ENCODE data around the gene DAG1. TPM values are rescaled to one million over a fixed set of nuclear protein-coding genes. Genes with fewer than 3 reads are reported as not detected.
"Not testable (repeated sequence)": the region's sequence is repeated elsewhere in the genome, so short reads cannot be mapped to it uniquely, and the experiment has no call there.

Gene DAG1
- total RNA-seq, 1 donor from 2014 or later: 165 TPM

DNA sequence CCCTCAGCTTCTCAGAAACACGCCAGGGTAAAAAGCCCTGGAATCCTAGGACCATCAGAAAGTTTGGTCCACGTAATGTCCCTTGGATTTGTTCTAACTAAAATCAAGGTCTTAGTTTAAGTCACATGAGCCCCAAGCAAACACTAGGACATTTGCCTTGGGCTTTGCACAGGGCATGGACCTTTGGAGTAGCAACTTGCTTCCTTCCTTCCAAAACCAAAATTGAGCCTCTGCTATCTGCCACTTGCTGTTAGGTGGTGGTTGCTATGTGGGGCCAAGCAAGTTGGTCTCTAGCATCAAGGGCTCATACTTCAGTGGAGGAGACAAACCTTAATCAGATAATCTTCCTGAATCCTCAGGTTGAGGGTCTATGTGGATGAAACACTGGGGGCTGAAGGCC is 4.0 kb upstream of the DAG1 start:
- ATAC-seq: no peak
- no peak for DNase-seq (ENCODE audit: low spot score)
- intact Hi-C loops (cut with DNase I): no loop called here

DNA sequence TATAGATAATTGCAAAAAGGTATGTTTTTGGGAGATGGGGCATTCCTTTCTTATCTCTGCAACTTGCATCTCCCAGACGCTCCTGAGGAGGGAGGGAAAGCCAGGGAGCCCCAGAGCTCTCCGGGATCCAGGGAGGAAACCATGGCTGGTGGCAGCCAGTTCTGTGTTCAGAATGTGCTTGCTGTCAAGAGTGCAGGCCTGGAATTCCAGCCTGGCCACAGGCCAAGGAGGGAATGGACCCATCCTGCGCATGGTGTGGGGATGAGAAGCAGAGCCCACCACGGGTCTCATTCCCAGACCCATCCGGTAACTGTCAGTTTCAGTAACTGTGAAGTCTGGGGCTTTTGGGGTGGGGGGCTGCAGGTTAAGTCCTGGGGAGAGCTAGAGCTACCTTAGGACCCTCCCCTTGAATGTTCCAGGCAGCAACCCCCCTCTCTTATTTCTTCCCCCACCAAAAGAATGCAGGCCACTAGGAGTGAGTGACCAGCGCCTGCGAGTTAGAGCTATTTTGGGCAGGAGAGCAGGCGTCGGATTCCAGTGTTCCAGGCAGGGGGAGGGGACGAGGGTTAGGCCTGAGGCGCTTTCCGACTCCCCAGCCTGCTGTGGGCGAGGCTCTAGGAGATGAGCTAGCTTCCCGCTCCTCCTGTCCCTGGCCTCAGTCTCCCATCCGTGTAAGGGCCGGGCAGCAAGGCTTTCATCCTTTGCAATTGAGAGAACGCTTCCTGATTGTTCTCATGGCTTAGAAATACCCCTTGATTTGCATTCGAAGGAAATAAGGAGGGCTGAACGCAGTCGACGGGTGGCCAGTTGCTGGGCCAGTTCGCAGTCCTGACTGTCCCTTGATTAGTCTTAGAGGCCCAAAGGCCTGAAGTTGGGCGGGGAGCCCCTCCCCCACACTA is 781 bp upstream of the DAG1 start:
- ATAC-seq: peak; percentile 83
- intact Hi-C loops (cut with DNase I): no loop called here

DNA sequence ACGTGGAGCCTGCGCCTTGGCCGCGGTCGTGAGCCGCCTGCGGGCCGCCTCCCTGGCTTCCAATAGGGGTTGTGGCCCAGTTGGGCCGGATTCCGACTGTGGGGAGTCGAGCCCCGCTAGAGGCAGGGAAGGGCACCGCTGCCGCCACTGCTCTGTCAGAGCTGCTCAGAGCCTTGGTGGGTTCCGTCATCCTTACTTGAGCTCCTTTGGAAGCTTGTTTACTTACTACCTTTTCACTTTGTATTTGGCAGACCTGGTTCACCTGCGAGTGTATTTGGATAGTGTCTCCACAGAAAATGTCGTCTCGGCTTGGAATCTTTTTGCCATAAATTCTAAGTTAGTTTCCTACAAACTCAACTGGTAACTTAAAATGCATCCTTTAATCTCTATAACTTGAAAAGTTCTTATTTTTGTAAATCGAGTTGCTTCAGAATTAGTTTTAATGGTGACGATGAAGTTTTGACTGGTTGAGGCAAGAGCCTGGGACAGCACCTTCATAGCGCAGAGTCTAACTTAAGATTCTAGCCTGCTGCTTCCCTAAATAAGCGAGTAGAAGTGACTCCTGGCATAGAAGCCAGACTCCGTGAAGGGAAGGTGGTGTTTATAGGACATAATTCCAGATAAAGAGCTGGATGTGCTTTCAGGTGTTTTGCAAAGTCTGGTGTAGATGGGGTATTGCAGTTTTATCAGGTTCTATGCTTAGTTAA is 800 bp downstream of the DAG1 start:
- intact Hi-C loops (cut with DNase I): loop anchor here (5.0 to 10.0 kb wide), 2 partner anchors 64 to 654 kb away; no protein-coding TSS in a partner anchor
- DNase-seq (ENCODE audit: low spot score): no peak
- ATAC-seq: no peak

More for the DNA sequence above, 781 bp upstream of the DAG1 start:
- DNase-seq (ENCODE audit: low spot score): peak; percentile 84

DNA sequence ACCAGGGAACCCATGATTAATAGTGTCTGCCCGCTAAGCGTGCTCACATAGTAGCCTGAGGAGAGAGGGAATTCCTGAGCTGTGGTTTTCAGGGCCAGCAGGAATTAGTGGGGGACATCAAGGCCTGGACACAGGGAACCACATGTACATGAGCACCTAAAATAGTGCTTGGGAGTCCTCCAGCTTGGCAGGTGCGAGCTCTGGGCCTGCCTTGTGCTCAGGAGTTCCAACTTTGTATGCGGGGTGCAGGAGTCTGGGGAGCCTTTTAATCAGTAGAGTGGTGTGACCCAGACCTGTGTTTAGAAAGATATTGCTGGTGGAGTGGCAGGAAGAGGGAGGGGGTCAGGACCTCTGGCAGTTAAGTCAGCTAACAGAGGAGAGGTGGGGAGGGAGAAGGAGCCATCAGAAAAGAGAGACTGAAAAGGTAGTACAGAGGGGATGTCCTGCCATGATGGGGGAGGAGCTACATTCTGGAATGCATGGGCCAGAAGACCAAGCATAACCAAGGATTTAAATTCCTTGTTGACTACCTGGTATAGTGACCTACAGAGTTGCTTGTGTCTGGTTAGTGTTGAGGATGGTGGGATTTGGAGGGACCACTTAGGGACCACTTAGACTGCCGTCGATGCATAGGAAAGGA is 1.9 kb downstream of the DAG1 start:
- intact Hi-C loops (cut with DNase I): loop anchor here (5.0 to 10.0 kb wide), 2 partner anchors 63 to 655 kb away; no protein-coding TSS in a partner anchor
- ATAC-seq: no peak

DNA sequence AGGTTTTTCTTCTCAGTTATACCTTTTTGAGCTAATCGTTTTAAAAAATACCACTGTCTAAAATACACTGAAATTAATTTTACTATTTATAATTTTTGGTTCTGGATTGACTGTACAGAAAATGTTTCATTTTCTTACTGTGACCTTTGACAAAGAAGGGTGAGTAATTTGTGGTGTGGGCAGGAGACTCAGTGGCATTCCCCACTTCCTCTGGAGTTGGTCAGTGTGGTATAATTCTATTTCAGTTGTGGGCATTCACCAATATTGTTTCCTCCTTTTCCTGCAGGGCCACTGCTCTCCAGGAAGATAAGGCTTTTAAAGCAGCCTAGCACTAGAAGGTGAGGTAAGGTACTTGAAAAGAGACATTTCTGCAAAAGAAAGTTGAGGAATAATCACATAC is 6.5 kb downstream of the DAG1 start:
- intact Hi-C loops (cut with DNase I): loop anchor here (10.0 kb wide), 1 partner anchor 58 kb away; no protein-coding TSS in a partner anchor
- ATAC-seq (no peak), DNase-seq (ENCODE audit: low spot score) (no peak)

More for the DNA sequence above, 1.9 kb downstream of the DAG1 start:
- DNase-seq (ENCODE audit: low spot score): no peak

DNA sequence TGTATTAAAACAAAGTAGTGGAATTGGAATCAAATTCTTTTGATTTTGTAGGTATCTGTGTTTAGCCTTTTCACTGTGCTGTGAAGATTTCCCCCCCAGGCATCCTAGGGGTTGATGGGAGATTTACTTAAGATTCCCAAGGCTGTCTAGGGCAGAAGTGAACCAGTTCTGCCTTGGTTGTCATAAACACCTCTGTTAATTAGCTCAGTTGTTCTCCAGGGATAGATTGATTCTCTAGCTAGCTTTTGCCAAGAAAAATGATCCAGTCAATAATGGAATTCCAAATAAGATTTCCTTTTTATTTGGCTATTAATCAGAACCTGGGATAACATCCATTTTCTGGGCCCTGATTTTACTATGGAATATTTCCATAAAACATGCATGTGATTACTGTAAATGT is 12.7 kb downstream of the DAG1 start:
- ATAC-seq: no peak
- intact Hi-C loops (cut with DNase I): no loop called here

DNA sequence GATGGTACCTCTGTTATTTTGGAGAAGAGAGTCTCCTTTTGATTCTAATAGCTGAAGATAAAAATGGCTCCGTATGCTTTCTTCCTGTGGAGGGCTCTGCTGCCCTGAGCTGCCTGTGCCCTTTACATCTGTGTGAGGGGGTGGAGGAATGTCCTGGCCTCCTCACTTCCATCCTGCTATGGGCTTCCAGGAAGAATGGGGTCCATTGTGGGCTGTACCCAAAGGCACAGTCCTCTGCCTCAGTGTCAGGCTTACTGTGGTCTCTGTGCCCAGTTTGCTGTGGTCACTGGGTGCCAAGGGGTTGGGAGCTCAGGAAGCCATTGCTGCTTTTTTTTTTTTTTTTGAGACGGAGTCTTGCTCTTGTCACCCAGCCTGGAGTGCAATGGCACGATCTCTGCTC is 14.4 kb downstream of the DAG1 start:
- peak; percentile 79 for ATAC-seq
- intact Hi-C loops (cut with DNase I): no loop called here
- no peak for DNase-seq (ENCODE audit: low spot score)

More for the DNA sequence above, 12.7 kb downstream of the DAG1 start:
- DNase-seq (ENCODE audit: low spot score): no peak

DNA sequence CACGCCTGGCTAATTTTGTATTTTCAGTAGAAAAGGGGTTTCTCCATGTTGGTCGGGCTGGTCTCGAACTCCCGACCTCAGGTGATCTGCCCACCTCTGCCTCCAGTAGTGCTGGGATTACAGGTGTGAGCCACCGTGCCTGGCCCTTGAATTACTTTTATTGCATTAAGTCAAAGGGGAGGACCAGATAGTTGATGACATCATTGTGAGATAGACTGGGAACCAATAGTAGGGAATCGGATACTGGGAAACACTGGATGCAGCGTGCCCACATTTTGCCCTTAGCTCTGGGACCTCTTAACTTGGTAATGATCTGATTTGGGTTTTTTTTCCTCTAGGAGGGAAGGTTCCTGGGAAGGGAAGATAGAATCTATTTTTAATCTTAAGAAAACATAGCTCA is 19.2 kb downstream of the DAG1 start:
- DNase-seq (ENCODE audit: low spot score): no peak
- intact Hi-C loops (cut with DNase I): no loop called here
- no peak for ATAC-seq

DNA sequence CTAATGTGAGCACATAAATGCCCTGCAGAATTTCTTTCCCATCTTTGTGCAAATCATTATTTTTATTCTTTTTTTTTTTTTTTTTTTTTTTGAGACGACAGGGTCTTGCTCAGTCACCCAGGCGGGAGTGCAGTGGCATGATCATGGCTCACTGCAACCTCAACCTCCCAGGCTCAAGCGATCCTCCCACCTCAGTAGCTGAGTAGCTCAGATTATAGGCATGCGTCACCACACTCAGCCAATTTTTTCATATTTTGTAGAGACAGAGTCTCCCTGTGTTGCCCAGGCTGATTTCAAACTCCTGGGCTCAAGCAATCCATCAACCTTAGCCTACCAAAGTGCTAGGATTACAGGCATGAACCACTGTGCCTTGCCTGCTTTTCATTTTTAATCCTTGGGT is 22.9 kb downstream of the DAG1 start:
- ATAC-seq (no peak), DNase-seq (ENCODE audit: low spot score) (no peak)
- intact Hi-C loops (cut with DNase I): loop anchor here (10.0 kb wide), 1 partner anchor 1158 kb away; the partner anchor contains the start of gene SPINK8

DNA sequence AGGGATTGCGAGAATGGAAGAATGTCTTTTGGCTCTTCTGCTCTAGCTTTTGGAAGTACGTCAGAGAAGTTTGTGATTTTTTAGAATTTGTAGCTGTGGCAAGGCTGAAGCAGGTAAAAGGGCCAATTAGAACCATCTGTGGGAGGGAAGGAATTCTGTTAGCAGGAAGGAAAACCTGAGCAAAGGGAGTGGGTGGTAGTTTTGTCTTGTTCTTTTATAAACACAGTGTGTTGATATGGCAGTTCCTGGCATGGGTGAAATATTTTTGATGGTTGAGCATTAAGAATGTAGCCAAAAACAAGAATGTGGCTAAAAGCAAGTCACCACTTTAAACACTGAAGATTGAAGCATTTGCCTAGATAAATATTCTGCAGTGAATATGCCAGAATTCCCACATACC is 23.8 kb downstream of the DAG1 start:
- intact Hi-C loops (cut with DNase I): loop anchor here (10.0 kb wide), 1 partner anchor 1159 kb away; the partner anchor contains the start of gene SPINK8
- DNase-seq (ENCODE audit: low spot score): no peak
- ATAC-seq: no peak

DNA sequence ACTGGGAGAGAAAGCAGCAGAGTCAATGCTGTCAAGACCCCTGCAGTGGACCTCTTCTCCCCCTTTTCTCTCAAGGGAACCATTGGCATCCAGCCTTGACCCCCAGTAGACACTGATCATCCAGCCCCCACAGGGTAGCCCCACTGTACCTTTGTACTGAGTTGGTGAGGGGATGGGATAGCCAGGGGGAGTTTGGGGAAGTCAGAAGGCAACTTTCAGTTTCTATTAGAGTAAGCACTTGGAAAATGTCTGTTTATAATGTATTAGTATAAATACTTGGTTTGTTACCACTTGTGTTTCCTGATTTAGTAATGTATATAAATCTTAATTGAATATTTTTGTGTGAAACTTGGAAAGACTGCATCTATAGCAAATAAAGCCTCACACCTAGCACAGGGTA is 25.0 kb downstream of the DAG1 start:
- ATAC-seq (peak; percentile 13), DNase-seq (ENCODE audit: low spot score) (no peak)
- intact Hi-C loops (cut with DNase I): loop anchor here (10.0 kb wide), 1 partner anchor 1160 kb away; the partner anchor contains the start of gene SPINK8

DNA sequence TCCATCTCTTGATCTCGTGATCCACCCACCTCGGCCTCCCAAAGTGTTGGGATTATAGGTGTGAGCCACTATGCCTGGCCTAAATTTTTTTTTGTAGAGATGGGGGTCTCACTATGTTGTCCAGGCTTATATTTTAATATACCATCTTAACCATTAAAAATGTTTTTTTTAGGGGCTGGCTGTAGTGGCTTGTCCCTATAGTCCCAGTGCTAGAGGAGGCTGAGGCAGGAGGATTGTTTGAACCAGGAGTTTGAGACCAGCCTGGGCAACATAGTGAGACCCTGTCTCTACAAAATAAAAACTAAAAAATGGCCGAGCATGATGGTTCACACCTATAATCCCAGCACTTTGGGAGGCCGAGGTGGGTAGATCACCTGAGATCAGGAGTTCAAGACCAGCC is 26.8 kb downstream of the DAG1 start:
- not testable (repeated sequence) for DNase-seq (ENCODE audit: low spot score); ATAC-seq
- intact Hi-C loops (cut with DNase I): loop anchor here (10.0 kb wide), 1 partner anchor 1162 kb away; the partner anchor contains the start of gene SPINK8

DNA sequence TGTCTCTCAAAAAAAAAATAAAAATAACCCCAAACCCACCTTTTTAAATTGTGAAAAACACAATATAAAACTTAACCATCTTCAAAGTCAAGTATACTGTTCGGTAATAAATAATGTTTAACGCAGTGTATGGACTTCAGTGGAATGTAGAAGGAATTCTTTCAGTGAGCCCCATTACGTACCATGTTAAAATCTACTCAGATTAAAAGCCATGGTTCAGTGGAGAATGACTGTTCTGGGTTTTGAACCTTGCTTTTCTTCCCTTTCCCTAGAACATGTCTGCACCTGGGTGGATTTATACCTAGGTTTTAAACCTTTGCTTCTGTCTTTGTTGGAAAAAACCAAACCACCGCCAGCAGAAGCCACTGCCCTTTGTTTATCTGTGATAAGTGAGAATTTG is 27.5 kb downstream of the DAG1 start:
- ATAC-seq: no peak
- intact Hi-C loops (cut with DNase I): loop anchor here (10.0 kb wide), 1 partner anchor 1163 kb away; the partner anchor contains the start of gene SPINK8
- DNase-seq (ENCODE audit: low spot score): no peak

DNA sequence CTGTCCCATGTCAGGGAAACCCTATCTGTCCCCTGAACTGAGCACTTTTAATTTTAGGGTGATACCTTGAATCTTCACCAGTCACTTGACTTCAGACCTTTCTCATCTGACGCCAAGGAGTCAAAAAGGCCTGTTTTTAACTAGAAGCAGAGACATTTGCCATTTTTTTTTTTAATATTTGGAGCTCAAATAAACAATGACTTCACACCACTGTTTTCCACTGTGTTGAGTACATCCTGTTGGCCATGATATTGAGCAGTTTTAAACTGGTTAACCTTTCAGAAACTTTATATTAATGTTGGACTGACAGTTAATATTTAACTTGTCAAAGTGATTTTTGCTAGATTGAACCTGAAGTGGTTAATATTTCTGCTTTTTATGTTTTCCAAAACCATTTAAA is 28.2 kb downstream of the DAG1 start:
- intact Hi-C loops (cut with DNase I): loop anchor here (10.0 kb wide), 1 partner anchor 1163 kb away; the partner anchor contains the start of gene SPINK8
- DNase-seq (ENCODE audit: low spot score) (no peak), ATAC-seq (no peak)

DNA sequence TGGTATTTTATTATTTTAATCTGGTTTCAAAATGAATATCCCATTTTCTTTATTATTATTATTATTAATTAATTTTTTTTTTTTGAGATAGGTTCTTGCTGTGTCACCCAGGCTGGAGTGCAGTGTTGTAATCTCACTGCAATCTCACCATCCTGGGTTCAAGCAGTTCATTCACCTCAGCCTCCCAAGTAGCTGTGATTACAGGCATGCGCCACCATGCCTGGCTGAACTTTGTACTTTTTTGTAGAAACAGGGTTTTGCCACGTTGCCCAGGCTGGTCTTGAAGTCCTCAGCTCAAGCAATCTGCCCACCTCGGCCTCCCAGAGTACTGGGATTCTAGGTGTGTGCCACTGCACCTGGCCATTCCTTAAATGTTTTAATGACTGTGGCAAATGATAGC is 28.6 kb downstream of the DAG1 start:
- no peak for DNase-seq (ENCODE audit: low spot score)
- intact Hi-C loops (cut with DNase I): loop anchor here (10.0 kb wide), 1 partner anchor 1164 kb away; the partner anchor contains the start of gene SPINK8
- ATAC-seq: no peak

DNA sequence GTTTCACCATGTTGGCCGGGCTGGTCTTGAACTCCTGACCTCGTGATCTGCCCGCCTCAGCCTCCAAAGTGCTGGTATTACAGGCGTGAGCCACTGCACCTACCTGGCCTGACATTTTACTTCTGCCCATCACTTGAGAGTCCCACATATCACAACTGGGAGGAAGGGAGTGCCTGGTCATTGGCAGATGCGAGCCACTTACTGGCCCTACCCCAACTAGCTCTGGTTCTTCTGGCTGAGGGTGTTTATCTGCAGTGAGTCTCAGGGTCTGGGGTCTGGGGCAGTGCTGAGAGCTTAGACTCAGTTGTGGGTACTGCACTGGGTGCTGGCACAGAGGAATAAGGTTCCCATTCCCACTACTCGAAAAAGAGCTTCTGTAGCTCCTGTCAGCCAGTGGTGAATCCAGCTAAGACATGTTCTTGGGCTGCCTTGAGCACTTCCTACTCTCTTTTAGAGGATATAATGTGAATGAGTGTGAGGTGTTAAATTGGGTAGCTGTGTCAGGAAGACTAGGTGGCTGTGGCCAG is 30.2 kb downstream of the DAG1 start:
- DNase-seq (ENCODE audit: low spot score): no peak
- intact Hi-C loops (cut with DNase I): no loop called here

DNA sequence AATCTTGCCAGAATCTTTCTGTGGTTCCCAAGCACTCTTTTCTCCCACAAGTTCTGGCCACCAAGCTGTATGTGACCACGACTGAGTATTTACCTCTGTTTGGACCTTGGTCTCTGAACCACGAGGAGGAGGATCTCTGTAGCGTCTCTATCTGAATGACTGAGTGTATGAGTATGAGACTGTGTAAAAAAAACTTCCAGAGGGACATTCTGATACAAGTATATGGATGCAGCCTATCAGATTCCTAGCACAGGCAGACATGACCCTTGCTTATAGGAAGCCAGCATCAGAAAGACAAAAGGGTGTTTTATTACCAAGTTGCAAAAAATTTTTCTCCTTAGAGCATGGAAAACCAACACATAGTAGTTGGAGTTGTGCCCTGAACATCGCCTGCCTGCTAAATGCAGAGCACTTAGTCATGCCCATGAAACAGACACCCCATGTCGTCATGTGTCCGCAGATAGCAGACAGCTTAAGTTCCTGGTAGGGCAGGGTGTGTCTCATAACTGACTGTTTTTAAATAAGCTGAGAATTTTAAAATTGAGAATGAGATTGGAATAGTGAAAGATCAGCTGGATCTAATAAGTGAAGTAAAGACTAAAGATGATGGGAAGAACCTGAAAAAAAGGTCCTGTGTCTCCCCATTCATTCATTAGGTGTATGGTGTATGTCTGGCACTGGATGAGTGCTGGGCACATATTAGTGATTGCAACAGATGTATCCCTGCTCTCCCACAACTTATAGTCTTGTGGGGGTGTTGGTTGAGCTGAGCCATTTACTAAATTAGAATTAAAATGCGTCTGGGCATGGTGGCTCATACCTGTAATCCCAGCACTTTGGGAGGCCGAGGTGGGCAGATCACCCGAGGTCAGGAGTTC is 30.9 kb downstream of the DAG1 start:
- ATAC-seq (peak; percentile 91), DNase-seq (ENCODE audit: low spot score) (no peak)
- intact Hi-C loops (cut with DNase I): no loop called here

More for the DNA sequence above, 30.2 kb downstream of the DAG1 start:
- peak; percentile 18 for ATAC-seq

DNA sequence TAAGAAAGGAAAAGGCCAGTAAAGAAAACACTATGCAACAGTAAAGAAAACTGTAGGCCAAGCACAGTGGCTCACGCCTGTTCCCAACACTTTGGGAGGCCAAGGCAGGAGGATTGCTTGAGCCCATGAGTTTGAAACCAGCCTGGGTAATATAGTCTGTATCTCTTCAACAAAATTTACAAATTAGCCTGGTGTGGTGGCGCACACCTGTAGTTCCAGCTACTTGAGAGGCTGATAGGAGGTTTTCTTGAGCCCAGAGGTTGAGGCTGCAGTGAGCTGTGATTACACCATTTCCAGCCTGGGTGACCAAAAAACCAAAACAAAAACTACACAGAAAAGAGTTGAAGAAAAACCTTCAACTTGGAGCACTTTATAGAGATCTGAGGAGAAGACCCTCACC is 31.8 kb downstream of the DAG1 start:
- no peak for DNase-seq (ENCODE audit: low spot score)
- intact Hi-C loops (cut with DNase I): no loop called here

More for the DNA sequence above, 31.8 kb downstream of the DAG1 start:
- ATAC-seq: no peak
